H9 (cell line): Measurements from ENCODE around the gene UBN1. TPM values are rescaled to one million over a fixed set of nuclear protein-coding genes. Genes with fewer than 3 reads are reported as not detected.

Experiments used
- DNase-seq: peaks from one replicate; pipeline ENCODE4 v3.0.0-alpha.2; 2017
- H2AFZ ChIP-seq: one replicate; pipeline ENCODE4 v1.6.1; 2013; ENCODE audit warnings: mild to moderate bottlenecking, low read length, control low read depth, moderate library complexity
- H2AK5ac ChIP-seq: 2 replicates; pipeline ENCODE4 v1.6.1; 2013; ENCODE audit warnings: low read length, control low read depth, mixed read lengths; ENCODE audit not compliant: insufficient read length
- H2BK120ac ChIP-seq: one replicate; pipeline ENCODE4 v1.6.1; 2013; ENCODE audit warnings: low read depth, mild to moderate bottlenecking, low read length, control low read depth, inconsistent platforms; ENCODE audit not compliant: poor library complexity, severe bottlenecking
- H2BK12ac ChIP-seq: 2 replicates; pipeline ENCODE4 v1.6.1; 2013; ENCODE audit warnings: low read length, control low read depth, mixed read lengths, low read depth; ENCODE audit not compliant: insufficient read length
- H2BK15ac ChIP-seq: 2 replicates; pipeline ENCODE4 v1.6.1; 2013; ENCODE audit warnings: low read depth, low read length, control low read depth
- H2BK20ac ChIP-seq: one replicate; pipeline ENCODE4 v1.6.1; 2013; ENCODE audit warnings: low read depth, mild to moderate bottlenecking, low read length, control low read depth, inconsistent platforms; ENCODE audit not compliant: poor library complexity, severe bottlenecking
- H2BK5ac ChIP-seq: 2 replicates; pipeline ENCODE4 v1.6.1; 2013; ENCODE audit warnings: low read length, control low read depth, mixed read lengths; ENCODE audit not compliant: insufficient read length
- H3K14ac ChIP-seq: 2 replicates; pipeline ENCODE4 v1.6.1; 2013; ENCODE audit warnings: low read length, control low read depth; ENCODE audit not compliant: insufficient read depth
- H3K18ac ChIP-seq: 2 replicates; pipeline ENCODE4 v1.6.1; 2013; ENCODE audit warnings: low read depth, mild to moderate bottlenecking, mixed read lengths, low read length, control low read depth; ENCODE audit not compliant: insufficient read length
- H3K23ac ChIP-seq: 2 replicates; pipeline ENCODE4 v1.6.1; 2013; ENCODE audit warnings: low read length, control low read depth, mixed read lengths, low read depth; ENCODE audit not compliant: insufficient read length
- H3K23me2 ChIP-seq: 2 replicates; pipeline ENCODE4 v1.6.1; 2013; ENCODE audit warnings: low read depth, mild to moderate bottlenecking, mixed read lengths, low read length, control low read depth; ENCODE audit not compliant: insufficient read length, poor library complexity, severe bottlenecking
- H3K27ac ChIP-seq: 2 replicates; pipeline ENCODE4 v1.5.1; 2013; ENCODE audit warnings: low read length, control low read depth, mixed read lengths, low read depth; ENCODE audit not compliant: insufficient read length
- H3K27me3 ChIP-seq: 2 replicates; pipeline ENCODE4 v1.6.1; 2013; ENCODE audit warnings: low read length, control low read depth, inconsistent platforms; ENCODE audit not compliant: insufficient read depth
- H3K4ac ChIP-seq: 2 replicates; pipeline ENCODE4 v1.6.1; 2013; ENCODE audit warnings: low read depth, mild to moderate bottlenecking, control low read depth, inconsistent platforms, low read length, moderate library complexity
- H3K4me1 ChIP-seq: 2 replicates; pipeline ENCODE4 v1.6.1; 2013; ENCODE audit warnings: low read length, control low read depth, inconsistent platforms; ENCODE audit not compliant: insufficient read depth
- H3K4me2 ChIP-seq: 2 replicates; pipeline ENCODE4 v1.6.1; 2013; ENCODE audit warnings: low read length, control low read depth, mixed read lengths; ENCODE audit not compliant: insufficient read length, insufficient read depth
- H3K56ac ChIP-seq: 2 replicates; pipeline ENCODE4 v1.6.1; 2013; ENCODE audit warnings: low read depth, mild to moderate bottlenecking, mixed read lengths, low read length, control low read depth; ENCODE audit not compliant: insufficient read length
- H3K79me1 ChIP-seq: 2 replicates; pipeline ENCODE4 v1.6.1; 2013; ENCODE audit warnings: low read depth, mild to moderate bottlenecking, moderate library complexity, low read length, control low read depth, inconsistent platforms; ENCODE audit not compliant: insufficient read depth, poor library complexity, severe bottlenecking
- H3K79me2 ChIP-seq: 2 replicates; pipeline ENCODE4 v1.6.1; 2013; ENCODE audit warnings: low read length, control low read depth, inconsistent platforms; ENCODE audit not compliant: insufficient read depth
- H3K9ac ChIP-seq: 2 replicates; pipeline ENCODE4 v1.6.1; 2013; ENCODE audit warnings: low read length, control low read depth, mixed read lengths; ENCODE audit not compliant: insufficient read length; ENCODE audit errors: extremely low read depth
- H3K9me3 ChIP-seq: one replicate; pipeline ENCODE4 v1.6.1; 2013; ENCODE audit warnings: low read depth, low read length, inconsistent platforms; ENCODE audit not compliant: control insufficient read depth
- H3T11ph ChIP-seq: one replicate; pipeline ENCODE4 v1.6.1; 2013; ENCODE audit warnings: mild to moderate bottlenecking, low read length, control low read depth, inconsistent platforms
- H4K20me1 ChIP-seq: one replicate; pipeline ENCODE4 v1.6.1; 2013; ENCODE audit not compliant: control insufficient read depth, insufficient read length, insufficient read depth
- H4K5ac ChIP-seq: 2 replicates; pipeline ENCODE4 v1.6.1; 2013; ENCODE audit warnings: low read depth, mild to moderate bottlenecking, mixed read lengths, low read length, control low read depth; ENCODE audit not compliant: insufficient read length
- H4K8ac ChIP-seq: replicated peaks from 2 replicates; pipeline ENCODE4 v1.6.1; 2013; ENCODE audit warnings: low read length, control low read depth, mixed read lengths, low read depth; ENCODE audit not compliant: insufficient read length
- H4K91ac ChIP-seq: 2 replicates; pipeline ENCODE4 v1.6.1; 2013; ENCODE audit warnings: low read depth, mild to moderate bottlenecking, moderate library complexity, mixed read lengths, low read length, control low read depth; ENCODE audit not compliant: insufficient read length
- H3K27ac Mint-ChIP-seq, 3 experiments: 2 replicates in 2 of 3; 3 replicates in 1 of 3; pipeline ENCODE4 v1.8.0; 2020 to 2021; ENCODE audit warnings: mixed read lengths in 3 of 3, mild to moderate bottlenecking in 1 of 3, moderate library complexity in 1 of 3
- H3K27me3 Mint-ChIP-seq: 2 replicates; pipeline ENCODE4 v1.8.0; 2021; ENCODE audit warnings: low read depth, mild to moderate bottlenecking, moderate library complexity, mixed read lengths
- H3K36me3 Mint-ChIP-seq, 3 experiments: 2 replicates in 2 of 3; 3 replicates in 1 of 3; pipeline ENCODE4 v1.8.0; 2020 to 2021; ENCODE audit warnings: low read depth in 3 of 3, mixed read lengths in 3 of 3; ENCODE audit not compliant: insufficient read depth in 1 of 3
- H3K4me1 Mint-ChIP-seq, 2 experiments: 2 replicates each; pipeline ENCODE4 v1.8.0; 2020; ENCODE audit warnings: mixed read lengths in 2 of 2
- H3K4me3 Mint-ChIP-seq, 2 experiments: 2 replicates in 1 of 2; 3 replicates in 1 of 2; pipeline ENCODE4 v1.8.0; 2020 to 2021; ENCODE audit warnings: mild to moderate bottlenecking in 2 of 2, mixed read lengths in 2 of 2, moderate library complexity in 1 of 2
- H3K9me3 Mint-ChIP-seq, 2 experiments: 2 replicates in 1 of 2; 3 replicates in 1 of 2; pipeline ENCODE4 v1.8.0; 2020; ENCODE audit warnings: mild to moderate bottlenecking in 2 of 2, mixed read lengths in 2 of 2, moderate library complexity in 1 of 2
- CTCF ChIP-seq: fragments of 200-600 bp; sonication (generic); conservative IDR thresholded peaks from 3 replicates; pipeline ENCODE4 v1.8.0; 2021; ENCODE audit warnings: antibody characterized with exemption, mild to moderate bottlenecking
- WGBS: extraction: QIAGEN DNeasy Blood & Tissue Kit; methylation state at CpG from one replicate; pipeline ENCODE4 v1.1.7; 2013; ENCODE audit warnings: missing lambda C conversion rate, low lambda C conversion rate, mixed read lengths; ENCODE audit not compliant: insufficient read length; ENCODE audit errors: extremely low coverage; 5-methylcytosine and 5-hydroxymethylcytosine counted together
- total RNA-seq: library from RNA; stranded (reverse); gene quantifications from 2 replicates; pipeline ENCODE4 v1.2.1, GENCODE V29; 2021

The UBN1 gene
- total RNA-seq, 1 experiment from 2014 or later: 55.2 TPM

GRCh38 chr16:4893103-4893862 lies 46.0 kb downstream of the UBN1 start:
- Histone ChIP-seq H2BK120ac (no peak overlapping the region), H4K5ac (no peak overlapping the region), H3K79me1 (no peaks in the 10 kb centered on the region), H3K4me1 (no peaks in the 10 kb centered on the region), H3K18ac (no peak overlapping the region), H2AFZ (no peak overlapping the region), H2BK20ac (no peak overlapping the region), H3K23me2 (no peaks in the 10 kb centered on the region), H4K91ac (no peak overlapping the region), H3K9me3 (no peaks in the 10 kb centered on the region), H3K4me2 (no peak overlapping the region), H3K14ac (no peak overlapping the region), H3K27me3 (no peaks in the 10 kb centered on the region), H3K4ac (no peak overlapping the region), H2BK12ac (no peak overlapping the region), H3K56ac (no peak overlapping the region), H3K23ac (no peak overlapping the region), H3T11ph (no peak overlapping the region), H3K27ac (no peak overlapping the region), H4K20me1 (no peaks in the 10 kb centered on the region), H4K8ac (no peak overlapping the region), H2BK5ac (no peak overlapping the region), H2AK5ac (no peak overlapping the region), H2BK15ac (no peak overlapping the region), H3K9ac (no peak overlapping the region), H3K79me2 (no peaks in the 10 kb centered on the region)
- H3K9me3 Mint-ChIP-seq: peaks cover 2% of the 10 kb centered on the region in 2 experiments; a peak in 2 of 5 replicates
- no peaks in the 10 kb centered on the region for H3K4me1 Mint-ChIP-seq
- no peak overlapping the region for H3K4me3 Mint-ChIP-seq
- H3K27ac Mint-ChIP-seq: no peak overlapping the region
- no CpG with 5 or more reads among the region's 26 CpGs for WGBS
- no peak for DNase-seq
- no peaks in the 10 kb centered on the region; the same call in 1 of the 2 replicates for H3K27me3 Mint-ChIP-seq
- TF ChIP-seq CTCF: no peak
- H3K36me3 Mint-ChIP-seq: peaks cover 4 to 70% (median 53%) of the 10 kb centered on the region in 3 experiments
